Uterus (tissue), 4 donors: ENCODE measurements around the gene XKR3. TPM values are rescaled to one million over a fixed set of nuclear protein-coding genes. Genes with fewer than 3 reads are reported as not detected.

ENCODE experiments used
- DNase-seq, 2 donors: peaks; one replicate each; pipeline ENCODE4 v3.0.0-alpha.2; 2019 to 2020
- H3K27ac ChIP-seq, 2 donors: fragments of 200-600 bp; sonication (generic); 1 replicate in 1 of 2; 2 replicates in 1 of 2; pipeline ENCODE4 v1.5.1; 2016 to 2018
- H3K27me3 ChIP-seq, 2 donors: fragments of 200-600 bp; sonication (generic); one replicate each; pipeline ENCODE4 v1.5.1; 2018 to 2019; ENCODE audit warnings: control low read depth in 1 of 2
- H3K36me3 ChIP-seq, 2 donors: fragments of 200-600 bp; sonication (generic); one replicate each; pipeline ENCODE4 v1.5.1; 2019; ENCODE audit warnings: control low read depth in 1 of 2
- H3K4me1 ChIP-seq, 2 donors: fragments of 200-600 bp; sonication (generic); one replicate each; pipeline ENCODE4 v1.5.1; 2018 to 2019; ENCODE audit warnings: control low read depth in 1 of 2
- H3K4me3 ChIP-seq, 2 donors: fragments of 200-600 bp; sonication (generic); 1 replicate in 1 of 2; 2 replicates in 1 of 2; pipeline ENCODE4 v1.5.1; 2018 to 2019; ENCODE audit warnings: mild to moderate bottlenecking in 1 of 2
- H3K9me3 ChIP-seq, 2 donors: fragments of 200-600 bp; sonication (generic); one replicate each; pipeline ENCODE4 v1.5.1; 2019; ENCODE audit warnings: control low read depth in 1 of 2
- POLR2A ChIP-seq, 2 donors: fragments of 450-650 bp; IDR thresholded peaks; one replicate each; pipeline ENCODE4 v1.6.1; 2016; ENCODE audit warnings: antibody characterized with exemption in 2 of 2, mild to moderate bottlenecking in 1 of 2, moderate library complexity in 1 of 2
- intact Hi-C: fragments of 100-400 bp; cut with DNase I; formaldehyde crosslinking; loops from one replicate; pipeline ENCODE4 v1.15.1; 2023; ENCODE audit warnings: low total_unique reads
- total RNA-seq, 4 donors: library from RNA; depleted of rRNA in 3 of 4; stranded (reverse); fragments of >200 nt in 3 of 4; gene quantifications; one replicate each; pipeline versions ENCODE4 v1.1.0 to v1.2.4, GENCODE V29; 2014 to 2023
- TF ChIP-seq, protein P1 (sequence below), 4 experiments: fragments of 200-600 bp in 2 of 4; fragments of 450-650 bp in 2 of 4; sonication (generic) in 2 of 4; IDR thresholded peaks; one replicate each; pipeline ENCODE4 v1.5.1; 2016 to 2019; ENCODE audit warnings: antibody characterized with exemption in 4 of 4, mild to moderate bottlenecking in 2 of 4, moderate library complexity in 1 of 4
- donor health status: DM: yes; HTN: yes; CAD: no.

Gene XKR3
- total RNA-seq, 4 donors from 2014 or later: not detected

DNA sequence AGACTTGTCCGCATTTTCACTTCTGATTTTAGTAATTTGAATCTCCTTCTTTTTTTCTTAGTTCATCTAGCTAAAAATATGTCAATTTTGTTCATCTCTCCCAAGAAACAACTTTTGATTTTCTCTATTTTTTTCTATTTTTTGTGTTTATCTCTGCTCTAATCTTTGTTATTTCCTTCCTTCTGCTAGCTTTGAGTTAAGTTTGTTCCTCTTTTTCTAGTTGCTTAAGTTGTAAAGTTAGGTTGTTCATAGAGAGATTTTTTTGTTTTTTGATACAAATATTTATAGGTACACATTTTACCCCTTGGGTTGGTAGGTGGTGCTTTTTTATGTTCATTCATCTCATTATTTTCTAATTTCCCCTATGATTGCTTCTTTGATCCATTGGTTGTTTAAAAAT, 22.1 kb upstream of the XKR3 start:
- no peak overlapping the region for H3K4me3 ChIP-seq
- intact Hi-C loops: no loop called here
- TF ChIP-seq POLR2A (IDR thresholded peaks at IDR 0.05): no peak
- TF ChIP-seq, protein P1, sequence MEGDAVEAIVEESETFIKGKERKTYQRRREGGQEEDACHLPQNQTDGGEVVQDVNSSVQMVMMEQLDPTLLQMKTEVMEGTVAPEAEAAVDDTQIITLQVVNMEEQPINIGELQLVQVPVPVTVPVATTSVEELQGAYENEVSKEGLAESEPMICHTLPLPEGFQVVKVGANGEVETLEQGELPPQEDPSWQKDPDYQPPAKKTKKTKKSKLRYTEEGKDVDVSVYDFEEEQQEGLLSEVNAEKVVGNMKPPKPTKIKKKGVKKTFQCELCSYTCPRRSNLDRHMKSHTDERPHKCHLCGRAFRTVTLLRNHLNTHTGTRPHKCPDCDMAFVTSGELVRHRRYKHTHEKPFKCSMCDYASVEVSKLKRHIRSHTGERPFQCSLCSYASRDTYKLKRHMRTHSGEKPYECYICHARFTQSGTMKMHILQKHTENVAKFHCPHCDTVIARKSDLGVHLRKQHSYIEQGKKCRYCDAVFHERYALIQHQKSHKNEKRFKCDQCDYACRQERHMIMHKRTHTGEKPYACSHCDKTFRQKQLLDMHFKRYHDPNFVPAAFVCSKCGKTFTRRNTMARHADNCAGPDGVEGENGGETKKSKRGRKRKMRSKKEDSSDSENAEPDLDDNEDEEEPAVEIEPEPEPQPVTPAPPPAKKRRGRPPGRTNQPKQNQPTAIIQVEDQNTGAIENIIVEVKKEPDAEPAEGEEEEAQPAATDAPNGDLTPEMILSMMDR (IDR thresholded peaks at IDR 0.05): no peak
- no peaks in the 10 kb centered on the region for H3K4me1 ChIP-seq
- H3K36me3 ChIP-seq: no peaks in the 10 kb centered on the region
- H3K9me3 ChIP-seq: no peaks in the 10 kb centered on the region
- no peak for DNase-seq
- no peak overlapping the region for H3K27ac ChIP-seq
- H3K27me3 ChIP-seq: no peaks in the 10 kb centered on the region

DNA sequence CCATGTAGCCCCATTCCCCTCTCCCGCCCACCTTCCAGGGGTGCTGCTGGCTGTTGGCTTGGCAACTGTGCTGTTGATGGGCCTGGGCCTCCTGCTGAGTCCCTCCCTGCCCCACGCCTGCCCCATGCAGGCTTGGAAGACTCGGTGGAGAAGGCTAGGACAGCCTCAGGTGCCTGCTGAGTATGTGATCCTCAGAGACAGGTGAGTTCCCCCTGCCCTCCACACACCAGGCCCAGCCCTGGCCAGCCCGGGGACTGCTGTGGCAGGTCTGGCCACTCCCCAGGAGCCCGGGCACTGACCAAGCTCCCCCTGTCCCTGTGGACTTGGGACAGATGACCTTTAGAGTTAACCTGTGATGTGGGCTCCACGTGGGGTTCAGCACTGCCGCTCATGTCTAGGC, 20.7 kb upstream of the XKR3 start:
- DNase-seq: no peak
- H3K27me3 ChIP-seq: no peaks in the 10 kb centered on the region
- intact Hi-C loops: no loop called here
- no peaks in the 10 kb centered on the region for H3K4me1 ChIP-seq
- TF ChIP-seq POLR2A (IDR thresholded peaks at IDR 0.05): no peak
- TF ChIP-seq, protein P1 (IDR thresholded peaks at IDR 0.05): no peak
- no peaks in the 10 kb centered on the region for H3K9me3 ChIP-seq
- H3K27ac ChIP-seq: no peak overlapping the region
- H3K4me3 ChIP-seq: no peak overlapping the region
- H3K36me3 ChIP-seq: no peaks in the 10 kb centered on the region

DNA sequence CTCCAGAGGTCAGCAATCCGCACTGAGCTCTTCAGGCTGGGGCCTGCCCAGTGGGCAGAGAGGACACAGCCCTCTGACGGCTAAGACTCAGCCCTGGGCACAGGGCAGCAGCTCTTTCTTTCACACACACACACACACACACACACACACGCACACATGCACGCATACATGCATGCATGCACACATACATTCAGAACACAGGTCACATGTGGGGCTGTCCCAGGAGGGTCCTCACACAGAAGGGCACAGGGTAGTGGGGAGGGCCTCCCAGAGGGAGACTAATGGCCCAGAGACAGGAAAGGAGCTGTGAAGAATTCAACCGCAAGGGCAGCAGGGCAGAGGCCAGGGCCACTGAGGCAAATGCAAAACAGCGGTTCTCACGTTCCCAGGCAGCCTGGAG, 20.3 kb upstream of the XKR3 start:
- Histone ChIP-seq H3K27me3 (no peaks in the 10 kb centered on the region), H3K36me3 (no peaks in the 10 kb centered on the region), H3K4me3 (no peak overlapping the region), H3K27ac (no peak overlapping the region), H3K4me1 (no peaks in the 10 kb centered on the region), H3K9me3 (no peaks in the 10 kb centered on the region)
- intact Hi-C loops: no loop called here
- no peak for DNase-seq
- TF ChIP-seq, protein P1 (IDR thresholded peaks at IDR 0.05): no peak
- no peak for TF ChIP-seq POLR2A (IDR thresholded peaks at IDR 0.05)

DNA sequence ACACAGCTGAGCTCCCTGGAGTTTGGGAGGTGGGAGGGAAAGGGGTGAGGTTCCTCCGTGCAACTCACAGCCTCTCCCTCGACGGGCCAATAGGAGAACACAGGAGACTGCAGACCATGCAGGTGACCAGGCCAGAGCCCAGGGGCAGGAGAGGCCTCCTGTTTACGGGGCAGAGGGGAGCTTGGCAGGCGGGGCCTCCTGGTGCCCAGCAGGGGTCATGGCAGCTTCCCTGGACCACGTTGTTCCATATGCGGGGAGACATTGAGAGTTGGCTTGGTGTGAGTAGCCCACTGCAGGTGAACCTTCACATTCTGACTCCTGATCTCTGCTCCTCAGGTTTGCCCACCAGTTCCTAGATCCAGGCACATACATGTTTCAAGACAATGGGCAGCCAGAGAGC, 19.3 kb upstream of the XKR3 start:
- no peak for DNase-seq
- Histone ChIP-seq H3K27ac (no peak overlapping the region), H3K4me1 (no peaks in the 10 kb centered on the region), H3K36me3 (no peaks in the 10 kb centered on the region), H3K4me3 (no peak overlapping the region), H3K9me3 (no peaks in the 10 kb centered on the region), H3K27me3 (no peaks in the 10 kb centered on the region)
- TF ChIP-seq POLR2A (IDR thresholded peaks at IDR 0.05): no peak
- TF ChIP-seq, protein P1 (IDR thresholded peaks at IDR 0.05): no peak
- intact Hi-C loops: no loop called here

DNA sequence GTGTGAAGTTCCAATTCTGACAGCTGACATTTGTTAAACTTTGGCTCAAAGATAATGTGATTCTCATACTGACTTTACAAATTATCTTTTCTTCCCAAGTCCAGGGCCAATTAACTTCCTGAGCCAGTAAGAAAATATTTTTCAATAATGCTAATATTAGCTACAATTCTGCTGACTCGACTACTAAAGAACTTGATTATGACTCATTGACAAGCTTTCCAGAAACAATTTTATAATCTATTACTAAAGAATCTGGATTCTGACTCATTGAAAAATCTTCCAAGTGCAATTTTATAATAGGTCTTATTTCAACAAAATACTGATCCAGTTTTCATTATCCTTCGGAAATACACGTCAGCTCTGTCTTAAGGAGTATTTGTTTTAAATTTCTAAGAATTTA, 12.9 kb upstream of the XKR3 start:
- no peak for DNase-seq
- Histone ChIP-seq H3K4me3 (no peak overlapping the region), H3K4me1 (no peaks in the 10 kb centered on the region), H3K9me3 (no peaks in the 10 kb centered on the region), H3K36me3 (no peaks in the 10 kb centered on the region), H3K27ac (no peak overlapping the region), H3K27me3 (no peaks in the 10 kb centered on the region)
- TF ChIP-seq POLR2A (IDR thresholded peaks at IDR 0.05): no peak
- TF ChIP-seq, protein P1 (IDR thresholded peaks at IDR 0.05): no peak
- intact Hi-C loops: no loop called here
